AG09319 (cell line): ENCODE results near the gene CLASRP.

Experiments
- DNase-seq: peaks from one replicate; pipeline ENCODE4 v3.0.0-alpha.2; 2010; ENCODE audit warnings: low read depth; ENCODE audit errors: extremely low read depth
- CTCF ChIP-seq: IDR thresholded peaks from 2 replicates; pipeline ENCODE4 v1.5.1; 2011; ENCODE audit warnings: low read depth, mild to moderate bottlenecking, inconsistent platforms, low read length, moderate library complexity

The CLASRP gene

GRCh38 chr19:45075301-45076028 is 36.6 kb downstream of the CLASRP start:
- TF ChIP-seq CTCF: no peak
- no peak for DNase-seq

- no peak for TF ChIP-seq CTCF
- no peak for DNase-seq
Observed at GRCh38 chr19:45076029-45076850, 37.4 kb downstream of the CLASRP start, which contains the start of gene ZNF296. TSS of gene ZNF296 (minus strand) at chr19:45076478. CDS start at chr19:45076373, 105 bp downstream.

GRCh38 chr19:45076851-45077730 is 38.2 kb downstream of the CLASRP start:
- no peak for TF ChIP-seq CTCF
- no peak for DNase-seq

- TF ChIP-seq CTCF: no peak
- no peak for DNase-seq
Observed at GRCh38 chr19:45078390-45079062, 39.7 kb downstream of the CLASRP start.

- DNase-seq: no peak
Observed at GRCh38 chr19:45079063-45079910, 40.4 kb downstream of the CLASRP start, which contains the start of gene GEMIN7. TSS of gene GEMIN7 (plus strand) at chr19:45079260. CDS start at chr19:45090115, 10,855 bp downstream.

More at GRCh38 chr19:45079063-45079910, 40.4 kb downstream of the CLASRP start, which contains the start of gene GEMIN7:
- TF ChIP-seq CTCF: no peak; the same call in 1 of the 2 replicates
